Keratinocyte (primary cell): ENCODE data around the gene GLT1D1. TPM values are rescaled to one million over a fixed set of nuclear protein-coding genes. Genes with fewer than 3 reads are reported as not detected.

Experiments
- DNase-seq: peaks from one replicate; pipeline ENCODE4 v3.0.0-alpha.2; 2011; ENCODE audit warnings: low read depth, missing footprints, low spot score
- FAIRE-seq: peaks from 2 replicates; lab custom pipeline; 2011; peaks lifted over from hg19 to GRCh38; lab: Jason Lieb, UNC
- H2AFZ ChIP-seq: 2 replicates; pipeline ENCODE4 v1.6.0; 2012; ENCODE audit warnings: low read length, control low read depth, inconsistent platforms; ENCODE audit not compliant: control insufficient read depth
- H3K27ac ChIP-seq: 2 replicates; pipeline ENCODE4 v1.5.1; 2011; ENCODE audit warnings: low read length; ENCODE audit not compliant: control insufficient read depth, insufficient read depth
- H3K27me3 ChIP-seq: 3 replicates; pipeline ENCODE4 v1.6.0; 2011; ENCODE audit warnings: low read length; ENCODE audit not compliant: control insufficient read depth, insufficient read depth; ENCODE audit errors: extremely low read depth
- H3K36me3 ChIP-seq, 2 experiments: 2 replicates in 1 of 2; 3 replicates in 1 of 2; pipeline ENCODE4 v1.5.1; 2011; ENCODE audit warnings: low read length in 2 of 2, mild to moderate bottlenecking in 1 of 2; ENCODE audit not compliant: control insufficient read depth in 2 of 2, insufficient read depth in 2 of 2; ENCODE audit errors: extremely low read depth in 1 of 2
- H3K4me1 ChIP-seq: 3 replicates; pipeline ENCODE4 v1.5.1; 2011; ENCODE audit warnings: low read length; ENCODE audit not compliant: control insufficient read depth, insufficient read depth; ENCODE audit errors: extremely low read depth
- H3K4me2 ChIP-seq: 3 replicates; pipeline ENCODE4 v1.6.0; 2011; ENCODE audit warnings: low read depth, low read length; ENCODE audit not compliant: control insufficient read depth, insufficient read depth; ENCODE audit errors: extremely low read depth
- H3K4me3 ChIP-seq, 3 experiments: fragments of 200-600 bp in 1 of 3; sonication (generic) in 1 of 3; 2 replicates in 2 of 3; 3 replicates in 1 of 3; pipeline ENCODE4 v1.5.1; 2011 to 2016; ENCODE audit warnings: low read length in 3 of 3, mild to moderate bottlenecking in 3 of 3, control low read depth in 2 of 3, inconsistent platforms in 1 of 3, low read depth in 1 of 3, mixed read lengths in 1 of 3, mixed run types in 1 of 3, moderate library complexity in 1 of 3; ENCODE audit not compliant: control insufficient read depth in 2 of 3, insufficient read depth in 2 of 3; ENCODE audit errors: extremely low read depth in 1 of 3
- H3K79me2 ChIP-seq: 2 replicates; pipeline ENCODE4 v1.6.0; 2012; ENCODE audit warnings: low read length; ENCODE audit not compliant: control insufficient read depth, insufficient read depth
- H3K9ac ChIP-seq: 3 replicates; pipeline ENCODE4 v1.6.0; 2011; ENCODE audit warnings: low read length; ENCODE audit not compliant: control insufficient read depth, insufficient read depth; ENCODE audit errors: extremely low read depth
- H3K9me1 ChIP-seq: 3 replicates; pipeline ENCODE4 v1.6.0; 2011; ENCODE audit warnings: low read length; ENCODE audit not compliant: control insufficient read depth, insufficient read depth; ENCODE audit errors: extremely low read depth
- H3K9me3 ChIP-seq: 2 replicates; pipeline ENCODE4 v1.5.1; 2012; ENCODE audit warnings: low read depth, low read length; ENCODE audit not compliant: control insufficient read depth
- H4K20me1 ChIP-seq: 3 replicates; pipeline ENCODE4 v1.6.0; 2011; ENCODE audit warnings: low read length; ENCODE audit not compliant: control insufficient read depth, insufficient read depth; ENCODE audit errors: extremely low read depth
- EZH2 ChIP-seq: IDR thresholded peaks from one replicate; pipeline ENCODE4 v1.6.1; 2012; ENCODE audit warnings: inconsistent platforms, mild to moderate bottlenecking, low read length, moderate library complexity
- dilution Hi-C: fragments of 300-500 bp; cut with MboI; formaldehyde crosslinking; loops from one replicate; pipeline ENCODE4 v1.7.0; 2020; ENCODE audit warnings: low sequenced_read_pairs; ENCODE audit not compliant: extremely low pct_ligation_motif_present
- polyA plus RNA-seq, 5 experiments: library from polyadenylated mRNA; depleted of rRNA in 3 of 5; stranded (reverse) in 3 of 5; stranded (forward) in 1 of 5; unstranded in 1 of 5; fragments of >200 nt; gene quantifications; 1 replicate in 1 of 5; 2 replicates in 3 of 5; 3 replicates in 1 of 5; pipeline versions ENCODE4 v1.2.1 to v1.2.3, GENCODE V29; 2011 to 2012; ENCODE audit warnings: missing spikeins in 2 of 5, low read depth in 1 of 5, low replicate concordance in 1 of 5
- TF ChIP-seq, protein P1 (sequence below), 3 experiments: IDR thresholded peaks in 1 of 3; conservative IDR thresholded peaks in 1 of 3; optimal IDR thresholded peaks in 1 of 3; 2 replicates in 2 of 3; 3 replicates in 1 of 3; pipeline versions ENCODE3 to v1.5.1; 2011; ENCODE audit warnings: low read length in 3 of 3, mild to moderate bottlenecking in 3 of 3, moderate library complexity in 2 of 3, control low read depth in 1 of 3, inconsistent platforms in 1 of 3; ENCODE audit not compliant: insufficient read depth in 2 of 3; ENCODE audit errors: extremely low read depth in 1 of 3

GLT1D1 gene
- polyA plus RNA-seq, 1 donor (not counting 4 experiments of a cell fraction or from before 2014, with no cell fraction given): not detected

DNA sequence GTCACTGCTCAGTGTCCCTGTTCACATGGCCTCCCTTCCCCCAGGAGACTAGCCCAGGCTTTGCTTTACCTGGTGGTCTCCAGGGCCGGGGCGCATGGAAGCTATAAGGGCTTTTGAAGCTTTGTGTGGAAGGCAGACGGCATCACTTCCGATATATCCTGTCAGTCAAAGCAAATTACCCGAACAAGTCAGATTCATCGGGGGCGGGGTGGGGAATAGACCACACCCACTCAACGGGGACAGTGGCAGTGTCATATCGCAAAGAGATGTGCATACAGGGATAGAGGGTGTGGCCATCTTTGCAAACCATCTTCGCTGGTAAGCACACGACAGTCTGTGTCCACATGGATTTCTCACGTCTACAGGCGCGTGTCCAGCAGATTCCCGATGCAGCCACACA, 127.3 kb downstream of the GLT1D1 start:
- FAIRE-seq (no peak), DNase-seq (no peak)
- TF ChIP-seq, protein P1, sequence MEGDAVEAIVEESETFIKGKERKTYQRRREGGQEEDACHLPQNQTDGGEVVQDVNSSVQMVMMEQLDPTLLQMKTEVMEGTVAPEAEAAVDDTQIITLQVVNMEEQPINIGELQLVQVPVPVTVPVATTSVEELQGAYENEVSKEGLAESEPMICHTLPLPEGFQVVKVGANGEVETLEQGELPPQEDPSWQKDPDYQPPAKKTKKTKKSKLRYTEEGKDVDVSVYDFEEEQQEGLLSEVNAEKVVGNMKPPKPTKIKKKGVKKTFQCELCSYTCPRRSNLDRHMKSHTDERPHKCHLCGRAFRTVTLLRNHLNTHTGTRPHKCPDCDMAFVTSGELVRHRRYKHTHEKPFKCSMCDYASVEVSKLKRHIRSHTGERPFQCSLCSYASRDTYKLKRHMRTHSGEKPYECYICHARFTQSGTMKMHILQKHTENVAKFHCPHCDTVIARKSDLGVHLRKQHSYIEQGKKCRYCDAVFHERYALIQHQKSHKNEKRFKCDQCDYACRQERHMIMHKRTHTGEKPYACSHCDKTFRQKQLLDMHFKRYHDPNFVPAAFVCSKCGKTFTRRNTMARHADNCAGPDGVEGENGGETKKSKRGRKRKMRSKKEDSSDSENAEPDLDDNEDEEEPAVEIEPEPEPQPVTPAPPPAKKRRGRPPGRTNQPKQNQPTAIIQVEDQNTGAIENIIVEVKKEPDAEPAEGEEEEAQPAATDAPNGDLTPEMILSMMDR (optimal IDR thresholded peaks at IDR 0.05 in 1 of 3, IDR thresholded peaks at IDR 0.05 in 1 of 3, conservative IDR thresholded peaks at IDR 0.05 in 1 of 3; ENCODE audit: extremely low read depth in 1 of 3, insufficient read depth in 2 of 3, low read length in 3 of 3): no peak
- no peak for TF ChIP-seq EZH2
- no peak overlapping the region for H3K4me2 ChIP-seq
- H3K9me3 ChIP-seq: peaks cover 4% of the 10 kb centered on the region
- H2AFZ ChIP-seq: no peak overlapping the region
- H3K36me3 ChIP-seq: no peaks in the 10 kb centered on the region
- no peaks in the 10 kb centered on the region for H3K9me1 ChIP-seq
- H4K20me1 ChIP-seq: no peaks in the 10 kb centered on the region
- H3K9ac ChIP-seq: no peak overlapping the region
- no peak overlapping the region for H3K4me3 ChIP-seq
- dilution Hi-C loops: no loop called here
- H3K27ac ChIP-seq: no peak overlapping the region
- no peaks in the 10 kb centered on the region for H3K79me2 ChIP-seq
- H3K4me1 ChIP-seq: no peaks in the 10 kb centered on the region
- H3K27me3 ChIP-seq: no peaks in the 10 kb centered on the region

DNA sequence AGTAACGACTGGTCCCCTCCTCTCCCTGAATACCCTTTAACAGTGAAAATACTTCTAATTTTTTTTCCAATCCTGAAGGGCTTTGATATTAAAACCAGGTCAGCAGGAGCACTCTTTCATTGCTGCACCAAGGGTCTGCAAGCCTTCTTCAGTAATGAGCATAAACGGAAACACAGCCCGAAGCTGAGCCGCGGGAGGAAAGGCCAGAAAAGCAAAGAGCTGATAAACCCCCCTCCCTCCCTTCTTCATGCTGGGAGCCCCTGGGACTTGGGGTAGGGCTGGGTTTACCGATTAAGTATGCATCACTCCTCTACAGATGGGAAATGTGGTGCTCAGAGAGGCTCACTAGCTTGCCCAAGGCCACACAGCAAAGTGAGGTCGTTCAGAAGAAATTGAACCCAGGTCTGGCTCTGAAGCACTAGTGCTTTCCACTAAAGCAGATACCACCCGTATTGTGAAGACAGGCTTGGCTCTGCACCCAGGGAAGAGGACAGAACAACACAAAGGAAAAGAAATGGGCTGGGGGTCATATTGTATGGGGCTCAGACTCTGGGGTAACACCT, 128.8 kb downstream of the GLT1D1 start:
- no peak overlapping the region for H3K9ac ChIP-seq
- no peak overlapping the region for H3K4me3 ChIP-seq
- FAIRE-seq: no peak
- no peaks in the 10 kb centered on the region for H3K27me3 ChIP-seq
- no peaks in the 10 kb centered on the region for H3K9me1 ChIP-seq
- no peak overlapping the region for H3K27ac ChIP-seq
- TF ChIP-seq, protein P1 (optimal IDR thresholded peaks at IDR 0.05 in 1 of 3, IDR thresholded peaks at IDR 0.05 in 1 of 3, conservative IDR thresholded peaks at IDR 0.05 in 1 of 3; ENCODE audit: extremely low read depth in 1 of 3, insufficient read depth in 2 of 3, low read length in 3 of 3): no peak
- no peak for TF ChIP-seq EZH2
- H2AFZ ChIP-seq: no peak overlapping the region
- H3K4me1 ChIP-seq: no peaks in the 10 kb centered on the region
- no peaks in the 10 kb centered on the region for H4K20me1 ChIP-seq
- DNase-seq: no peak
- H3K79me2 ChIP-seq: no peaks in the 10 kb centered on the region
- no peak overlapping the region for H3K4me2 ChIP-seq
- dilution Hi-C loops: no loop called here
- peaks cover 4% of the 10 kb centered on the region for H3K9me3 ChIP-seq
- H3K36me3 ChIP-seq: no peaks in the 10 kb centered on the region
